ENCODE measurements around the gene UBD.

- TF ChIP-seq CTCF (IDR thresholded peaks at IDR 0.05; ENCODE audit: low read depth, low read length), result no peak
- no peak for TF ChIP-seq EZH2phosphoT487 (IDR thresholded peaks at IDR 0.05; ENCODE audit: low read depth)
Measured at GRCh38 chr6:29554764-29555163, 4.8 kb downstream of the UBD start.
